GM18517 (cell line): ENCODE results near the gene CTXN3.

Source experiments
- ATAC-seq: cut with Tn5 transposase; IDR thresholded peaks from one replicate; pipeline ENCODE4 v1.9.1; 2021; ENCODE audit warnings: mild to moderate bottlenecking, moderate library complexity; ENCODE audit not compliant: unreplicated experiment

Gene CTXN3

GRCh38 chr5:127649018-127649439, at the start of gene CTXN3:
Gene CTXN3 (plus strand): TSS chr5:127649082. CDS start chr5:127657522, 8,440 bp downstream.
- ATAC-seq, result no peak

GRCh38 chr5:127599320-127599719, 49.6 kb upstream of the CTXN3 start:
- no peak for ATAC-seq

- no peak for ATAC-seq
These were observed 49.0 kb upstream of the CTXN3 start for GRCh38 chr5:127599847-127600246.

- ATAC-seq, result no peak
These were observed 47.8 kb upstream of the CTXN3 start for GRCh38 chr5:127601111-127601510.

DNA sequence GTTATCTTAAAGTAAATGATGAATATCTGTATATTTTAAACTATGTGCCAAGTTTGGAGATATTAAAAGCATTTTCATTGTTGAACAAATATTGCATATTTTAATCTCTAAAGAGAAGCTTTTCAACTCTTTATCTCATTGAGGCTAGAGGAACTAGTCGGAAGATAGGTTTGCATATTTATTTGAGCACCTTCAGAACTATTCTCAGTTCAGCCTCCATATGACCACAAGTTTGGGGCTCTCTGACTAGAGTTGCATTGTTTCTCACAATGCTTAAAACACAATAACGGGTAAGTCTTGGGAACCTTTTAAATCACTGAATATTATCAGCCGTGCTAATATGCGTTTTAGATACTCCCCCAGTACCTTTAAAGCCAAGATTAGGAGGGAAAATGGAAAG, 47.3 kb upstream of the CTXN3 start:
- ATAC-seq, result no peak

DNA sequence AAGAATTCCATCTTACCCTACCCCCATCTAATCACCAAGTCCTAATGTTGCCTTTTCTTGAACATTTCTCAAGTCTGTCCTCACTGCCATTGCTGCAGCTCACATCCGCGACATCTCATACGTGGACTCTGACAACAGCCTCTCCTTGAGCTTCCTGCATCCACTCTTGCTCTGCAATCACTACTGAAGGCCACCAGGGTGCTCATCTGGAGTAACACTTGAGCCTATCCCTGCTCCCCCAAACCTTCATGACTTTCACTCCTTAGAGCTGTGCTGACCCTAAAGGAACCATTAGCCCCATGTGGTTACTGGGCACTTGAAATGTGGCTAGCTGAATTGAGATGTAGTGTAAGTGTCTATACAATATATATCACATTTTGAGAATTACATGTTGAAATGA, 46.4 kb upstream of the CTXN3 start:
- ATAC-seq, result no peak

DNA sequence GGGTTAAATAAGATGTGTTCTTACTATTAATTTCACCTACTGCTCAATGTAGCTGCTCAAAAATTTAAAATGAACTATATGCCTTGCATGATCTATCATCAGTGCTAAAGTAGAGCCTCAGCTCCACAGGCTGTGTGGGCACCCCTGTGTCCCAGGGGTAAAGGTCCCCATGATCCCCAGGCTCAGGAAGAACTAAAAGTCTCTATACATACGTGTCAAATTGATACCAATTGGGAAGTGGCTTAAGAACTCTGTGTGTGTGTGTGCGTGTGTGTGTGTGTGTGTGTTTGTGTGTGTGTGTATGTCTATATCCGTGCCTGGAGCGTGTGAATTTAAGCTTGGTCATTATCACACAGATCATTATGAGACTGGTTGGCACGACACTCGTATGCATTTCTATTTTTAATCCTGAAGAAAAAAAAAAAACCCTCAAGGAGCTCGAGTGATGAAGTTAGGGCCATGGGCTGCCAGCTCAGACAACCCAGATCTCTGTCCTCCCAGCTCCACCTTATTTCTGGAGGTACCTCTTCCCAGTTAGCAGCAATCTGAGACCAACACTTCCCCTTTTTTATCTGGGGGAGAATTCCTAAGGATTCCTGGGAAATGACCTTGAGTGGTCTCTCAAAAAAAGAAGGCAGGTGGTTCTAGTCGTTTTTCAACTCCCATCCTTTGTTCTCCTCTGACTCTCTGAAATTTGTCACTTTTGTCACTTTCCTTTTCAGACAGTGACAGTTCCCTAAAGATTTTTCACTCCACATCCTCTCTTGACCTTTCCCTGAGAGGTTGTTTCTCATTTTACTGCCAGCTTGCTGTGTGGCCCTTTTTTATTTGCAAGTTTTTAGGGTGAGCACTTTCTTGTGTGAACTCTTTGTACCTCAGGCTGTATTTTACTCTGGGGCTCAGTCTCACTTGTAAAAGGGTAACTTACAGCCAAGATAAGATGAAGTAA, 45.7 kb upstream of the CTXN3 start:
- ATAC-seq, result no peak

- no peak for ATAC-seq
These were observed 40.7 kb upstream of the CTXN3 start for GRCh38 chr5:127608077-127608660.

- ATAC-seq, result no peak
These were observed 39.9 kb upstream of the CTXN3 start for GRCh38 chr5:127609011-127609410.

DNA sequence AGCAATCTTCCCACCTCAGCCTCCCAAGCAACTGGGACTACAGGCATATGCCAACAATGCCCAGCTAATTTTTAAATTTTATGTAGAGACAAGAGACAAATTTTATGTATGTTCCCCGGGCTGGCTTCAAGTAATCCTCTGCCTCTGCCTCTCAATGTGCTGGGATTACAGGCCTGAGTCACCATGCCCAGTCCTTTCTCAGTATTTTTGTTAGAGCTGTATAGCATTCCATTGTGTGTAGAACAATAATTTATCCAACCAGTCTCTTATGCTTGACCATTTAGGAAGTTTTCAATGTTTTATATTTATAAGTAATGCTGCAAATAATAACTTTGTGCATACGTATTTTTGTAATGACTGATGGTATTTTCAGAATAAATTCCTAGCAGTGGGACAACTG, 38.9 kb upstream of the CTXN3 start:
- ATAC-seq, result no peak

DNA sequence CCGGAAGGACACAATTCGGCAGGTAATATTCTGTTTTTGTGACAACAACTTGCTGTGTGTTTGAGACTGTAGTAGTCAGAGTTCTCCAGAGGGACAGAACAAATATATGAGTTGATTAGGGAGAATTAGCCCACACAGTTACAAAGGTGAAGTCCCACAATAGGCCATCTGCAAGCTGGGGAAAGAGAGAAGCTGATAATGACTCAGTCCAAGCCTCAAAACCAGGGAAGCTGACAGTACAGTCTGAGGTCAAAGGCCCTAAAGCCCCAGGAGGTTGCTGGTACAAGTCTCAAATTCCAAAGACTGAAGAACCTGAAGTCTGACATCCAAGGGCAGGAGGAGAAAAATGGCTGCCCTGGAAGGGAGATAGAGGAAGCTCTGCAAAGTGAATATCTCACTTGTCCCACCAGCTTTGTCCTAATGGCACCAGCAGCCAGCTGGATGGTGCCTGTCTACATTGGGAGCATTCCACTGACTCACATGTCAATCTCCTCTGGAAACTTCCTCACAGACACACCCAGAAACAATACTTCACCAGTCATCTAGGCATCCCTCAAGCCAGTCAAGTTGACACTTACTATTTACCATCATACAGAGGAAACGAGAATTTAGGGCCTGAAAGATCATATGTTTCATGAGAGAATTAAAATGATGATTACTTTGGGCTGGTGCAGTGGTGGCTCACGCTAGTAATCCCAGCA, 36.3 kb upstream of the CTXN3 start:
- no peak for ATAC-seq

- ATAC-seq, result no peak
These were observed 33.0 kb upstream of the CTXN3 start for GRCh38 chr5:127615916-127616315.

- ATAC-seq, result no peak
These were observed 28.9 kb upstream of the CTXN3 start for GRCh38 chr5:127619908-127620479.

DNA sequence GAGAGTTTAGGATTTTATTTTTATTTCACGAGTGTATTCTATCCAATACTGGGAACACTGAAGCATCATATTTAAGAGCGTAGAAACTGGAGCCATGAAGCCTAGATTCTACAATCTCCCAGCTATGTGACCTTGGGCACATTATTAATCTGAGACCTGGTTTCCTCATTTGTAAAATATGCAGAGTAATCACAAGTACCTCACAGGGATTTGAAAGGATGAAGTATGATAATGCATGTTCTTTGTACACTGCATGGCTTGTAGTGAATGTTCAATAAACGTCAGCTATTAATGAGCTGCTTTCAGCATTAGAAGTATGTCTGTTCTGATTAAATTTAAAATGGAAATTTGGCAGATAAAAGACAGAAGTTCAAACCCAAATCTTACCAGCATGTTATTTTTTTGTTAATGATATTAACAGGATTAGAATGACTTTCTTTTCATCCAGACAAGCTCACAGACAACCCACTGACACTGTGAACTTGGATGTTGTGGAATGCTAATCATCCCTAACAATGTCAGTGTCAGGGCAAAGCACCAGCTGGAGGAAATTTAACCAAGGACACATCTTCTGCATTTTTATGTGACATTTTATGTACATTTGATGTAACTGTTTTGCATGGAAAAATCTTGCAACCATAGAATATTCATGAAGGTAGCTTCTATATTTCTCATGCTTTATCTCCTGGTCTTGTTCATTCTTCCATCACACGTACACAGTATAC, 27.1 kb upstream of the CTXN3 start:
- no peak for ATAC-seq

DNA sequence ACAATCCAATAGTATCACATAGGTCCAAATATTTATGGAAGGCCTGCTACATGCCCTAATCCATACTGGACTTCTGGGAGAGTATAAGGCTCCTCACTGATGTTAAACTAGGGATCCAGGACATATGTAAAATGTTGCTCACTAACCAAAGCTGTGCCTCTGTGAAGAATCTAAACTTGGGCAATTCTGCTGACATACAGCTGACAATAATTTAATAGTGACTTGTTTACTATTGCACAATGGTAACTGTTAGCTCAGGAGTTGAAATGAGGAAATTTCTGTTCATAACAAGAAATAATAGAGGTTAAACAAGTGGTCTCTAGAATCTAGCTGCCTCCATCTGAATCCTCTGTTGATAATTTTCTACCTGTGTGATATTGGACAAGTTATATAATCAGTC, 14.9 kb upstream of the CTXN3 start:
- ATAC-seq, result no peak

GRCh38 chr5:127639828-127640227, 9.1 kb upstream of the CTXN3 start:
- no peak for ATAC-seq

GRCh38 chr5:127642949-127643348, 5.9 kb upstream of the CTXN3 start:
- no peak for ATAC-seq

DNA sequence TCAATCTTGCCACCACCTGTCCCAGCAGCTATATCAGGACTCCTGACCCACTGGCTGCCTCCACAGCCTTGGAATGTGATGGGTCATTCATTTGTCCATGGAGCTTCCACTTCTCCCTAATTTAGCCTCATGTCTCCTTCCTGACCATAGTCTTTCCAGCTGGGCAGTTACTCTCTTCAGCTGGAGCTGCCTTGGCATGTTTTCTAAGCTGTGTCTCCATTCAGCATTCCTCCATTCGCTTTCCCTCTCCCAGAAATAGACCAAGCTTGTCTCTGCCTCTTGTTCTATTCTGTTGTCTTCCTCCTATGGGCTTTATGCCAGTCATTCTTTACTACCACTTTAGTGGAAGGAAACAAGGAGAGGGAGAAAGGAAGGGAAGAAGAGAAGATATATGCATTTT, 5.3 kb upstream of the CTXN3 start:
- no peak for ATAC-seq

DNA sequence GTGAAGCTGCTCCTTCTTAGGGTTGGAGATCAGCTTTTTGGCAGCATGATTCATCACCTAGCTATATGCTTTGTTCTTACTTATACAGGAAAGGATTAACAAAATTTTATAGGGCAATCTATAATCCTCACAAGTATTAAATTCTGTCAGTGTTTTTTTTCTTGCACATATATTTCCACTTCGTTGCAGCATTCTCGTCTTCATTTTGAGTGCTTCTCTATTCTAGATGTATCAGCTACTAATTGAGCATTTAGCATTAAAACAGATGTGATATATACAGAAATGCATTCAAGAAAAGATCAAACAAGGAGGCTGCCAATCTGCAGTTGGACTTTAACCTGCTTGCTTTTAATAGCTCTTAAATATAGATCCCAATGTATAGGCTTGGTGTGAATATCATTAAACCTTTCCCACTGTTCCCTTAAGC, 3.6 kb upstream of the CTXN3 start:
- no peak for ATAC-seq

GRCh38 chr5:127647361-127647958, 1.4 kb upstream of the CTXN3 start:
- no peak for ATAC-seq
